PFSK-1 (cell line): Measurements from ENCODE around the gene C14orf119.

Experiments used
- FOXP2 ChIP-seq: optimal IDR thresholded peaks from 2 replicates; pipeline ENCODE3; 2011; ENCODE audit warnings: borderline replicate concordance, control low read depth, inconsistent platforms; ENCODE audit not compliant: insufficient read depth; ENCODE audit errors: extremely low read length, extremely low read depth
- POLR2AphosphoS5 ChIP-seq: IDR thresholded peaks from 2 replicates; pipeline ENCODE4 v1.6.1; 2012; ENCODE audit warnings: low read depth, mild to moderate bottlenecking, control low read depth, low read length, moderate library complexity
- TF ChIP-seq, protein P1 (sequence below), 2 experiments: IDR thresholded peaks; 2 replicates each; pipeline versions ENCODE4 v1.6.1 to v1.8.0; 2011 to 2012; ENCODE audit warnings: low read depth in 2 of 2, low read length in 2 of 2, control low read depth in 1 of 2, inconsistent platforms in 1 of 2, mild to moderate bottlenecking in 1 of 2, moderate library complexity in 1 of 2; ENCODE audit not compliant: insufficient read depth in 1 of 2

DNA sequence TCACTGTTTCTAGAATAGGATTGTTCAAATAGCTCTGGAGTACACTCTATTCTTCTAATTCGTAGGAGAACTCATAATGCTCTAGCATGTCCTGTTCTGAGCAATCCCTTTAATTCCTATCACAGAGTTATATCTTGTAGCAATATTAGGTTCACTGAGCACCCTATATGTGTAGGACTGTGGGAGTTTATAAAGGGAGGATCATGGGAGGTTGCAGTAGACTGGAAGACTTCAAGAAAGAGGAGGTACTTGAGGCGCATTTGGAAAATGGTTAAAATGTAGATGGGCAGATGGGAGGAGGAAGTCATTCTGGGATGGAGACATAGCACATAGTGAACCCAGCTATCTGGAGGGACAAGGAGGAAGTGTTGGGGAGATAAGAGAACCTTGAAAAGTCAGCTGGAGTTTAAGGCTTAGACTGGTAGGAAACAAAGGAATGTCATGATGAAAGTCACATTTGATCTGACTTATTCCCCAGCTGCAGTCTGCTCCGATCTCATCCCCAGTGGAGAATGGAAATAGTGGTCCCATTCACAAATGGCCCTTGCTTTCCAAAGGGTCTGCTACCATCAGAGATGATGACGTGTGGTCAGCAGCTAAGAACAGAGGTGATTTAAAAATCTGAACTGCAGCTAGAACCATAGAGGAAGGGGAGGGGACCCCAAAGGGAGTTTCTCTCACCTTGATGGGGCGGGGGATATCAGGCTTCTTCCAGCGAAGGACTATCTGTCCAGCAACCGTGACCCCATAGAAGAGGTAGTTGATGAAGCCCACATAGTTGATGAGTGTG is 33.9 kb downstream of the C14orf119 start:
- no peak for TF ChIP-seq POLR2AphosphoS5
- no peak for TF ChIP-seq FOXP2
- TF ChIP-seq, protein P1, sequence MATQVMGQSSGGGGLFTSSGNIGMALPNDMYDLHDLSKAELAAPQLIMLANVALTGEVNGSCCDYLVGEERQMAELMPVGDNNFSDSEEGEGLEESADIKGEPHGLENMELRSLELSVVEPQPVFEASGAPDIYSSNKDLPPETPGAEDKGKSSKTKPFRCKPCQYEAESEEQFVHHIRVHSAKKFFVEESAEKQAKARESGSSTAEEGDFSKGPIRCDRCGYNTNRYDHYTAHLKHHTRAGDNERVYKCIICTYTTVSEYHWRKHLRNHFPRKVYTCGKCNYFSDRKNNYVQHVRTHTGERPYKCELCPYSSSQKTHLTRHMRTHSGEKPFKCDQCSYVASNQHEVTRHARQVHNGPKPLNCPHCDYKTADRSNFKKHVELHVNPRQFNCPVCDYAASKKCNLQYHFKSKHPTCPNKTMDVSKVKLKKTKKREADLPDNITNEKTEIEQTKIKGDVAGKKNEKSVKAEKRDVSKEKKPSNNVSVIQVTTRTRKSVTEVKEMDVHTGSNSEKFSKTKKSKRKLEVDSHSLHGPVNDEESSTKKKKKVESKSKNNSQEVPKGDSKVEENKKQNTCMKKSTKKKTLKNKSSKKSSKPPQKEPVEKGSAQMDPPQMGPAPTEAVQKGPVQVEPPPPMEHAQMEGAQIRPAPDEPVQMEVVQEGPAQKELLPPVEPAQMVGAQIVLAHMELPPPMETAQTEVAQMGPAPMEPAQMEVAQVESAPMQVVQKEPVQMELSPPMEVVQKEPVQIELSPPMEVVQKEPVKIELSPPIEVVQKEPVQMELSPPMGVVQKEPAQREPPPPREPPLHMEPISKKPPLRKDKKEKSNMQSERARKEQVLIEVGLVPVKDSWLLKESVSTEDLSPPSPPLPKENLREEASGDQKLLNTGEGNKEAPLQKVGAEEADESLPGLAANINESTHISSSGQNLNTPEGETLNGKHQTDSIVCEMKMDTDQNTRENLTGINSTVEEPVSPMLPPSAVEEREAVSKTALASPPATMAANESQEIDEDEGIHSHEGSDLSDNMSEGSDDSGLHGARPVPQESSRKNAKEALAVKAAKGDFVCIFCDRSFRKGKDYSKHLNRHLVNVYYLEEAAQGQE (IDR thresholded peaks at IDR 0.05; ENCODE audit: insufficient read depth in 1 of 2, low read depth in 2 of 2, low read length in 2 of 2), result no peak
